Testis (tissue), 2 donors: ENCODE results near the gene TMEM63A.

ENCODE experiments used
- POLR2A ChIP-seq: fragments of 450-650 bp; IDR thresholded peaks from one replicate; pipeline ENCODE4 v1.6.1; 2017; ENCODE audit warnings: antibody characterized with exemption, mild to moderate bottlenecking, moderate library complexity
- TF ChIP-seq, protein P1 (sequence below), 3 experiments: fragments of 450-650 bp in 2 of 3; fragments of 200-600 bp in 1 of 3; sonication (generic) in 1 of 3; IDR thresholded peaks; one replicate each; pipeline ENCODE4 v1.5.1; 2016 to 2019; ENCODE audit warnings: antibody characterized with exemption in 3 of 3, mild to moderate bottlenecking in 2 of 3, moderate library complexity in 1 of 3

GRCh38 chr1:225823811-225824261 is 58.3 kb downstream of the TMEM63A start:
- TF ChIP-seq, protein P1, sequence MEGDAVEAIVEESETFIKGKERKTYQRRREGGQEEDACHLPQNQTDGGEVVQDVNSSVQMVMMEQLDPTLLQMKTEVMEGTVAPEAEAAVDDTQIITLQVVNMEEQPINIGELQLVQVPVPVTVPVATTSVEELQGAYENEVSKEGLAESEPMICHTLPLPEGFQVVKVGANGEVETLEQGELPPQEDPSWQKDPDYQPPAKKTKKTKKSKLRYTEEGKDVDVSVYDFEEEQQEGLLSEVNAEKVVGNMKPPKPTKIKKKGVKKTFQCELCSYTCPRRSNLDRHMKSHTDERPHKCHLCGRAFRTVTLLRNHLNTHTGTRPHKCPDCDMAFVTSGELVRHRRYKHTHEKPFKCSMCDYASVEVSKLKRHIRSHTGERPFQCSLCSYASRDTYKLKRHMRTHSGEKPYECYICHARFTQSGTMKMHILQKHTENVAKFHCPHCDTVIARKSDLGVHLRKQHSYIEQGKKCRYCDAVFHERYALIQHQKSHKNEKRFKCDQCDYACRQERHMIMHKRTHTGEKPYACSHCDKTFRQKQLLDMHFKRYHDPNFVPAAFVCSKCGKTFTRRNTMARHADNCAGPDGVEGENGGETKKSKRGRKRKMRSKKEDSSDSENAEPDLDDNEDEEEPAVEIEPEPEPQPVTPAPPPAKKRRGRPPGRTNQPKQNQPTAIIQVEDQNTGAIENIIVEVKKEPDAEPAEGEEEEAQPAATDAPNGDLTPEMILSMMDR (IDR thresholded peaks at IDR 0.05) = no peak
- no peak for TF ChIP-seq POLR2A
